Sigmoid colon (tissue), 7 donors: Measurements from ENCODE around the gene ARRB1. TPM values are rescaled to one million over a fixed set of nuclear protein-coding genes. Genes with fewer than 3 reads are reported as not detected.

Experiments
- DNase-seq: peaks from one replicate; pipeline ENCODE4 v3.0.0-alpha.2; 2019
- H3K27ac ChIP-seq, 4 donors: fragments of 200-600 bp; sonication (generic); one replicate each; pipeline ENCODE4 v1.5.1; 2016 to 2019; ENCODE audit warnings: mild to moderate bottlenecking in 1 of 4
- H3K27me3 ChIP-seq, 3 donors: fragments of 200-600 bp; sonication (generic); one replicate each; pipeline ENCODE4 v1.5.1; 2019; ENCODE audit warnings: mild to moderate bottlenecking in 1 of 3
- H3K36me3 ChIP-seq, 4 donors: fragments of 200-600 bp; sonication (generic); one replicate each; pipeline ENCODE4 v1.5.1; 2016 to 2019
- H3K4me1 ChIP-seq, 4 donors: fragments of 200-600 bp; sonication (generic); one replicate each; pipeline ENCODE4 v1.5.1; 2017 to 2019
- H3K4me3 ChIP-seq, 4 donors: fragments of 200-600 bp; sonication (generic); one replicate each; pipeline ENCODE4 v1.5.1; 2017 to 2019; ENCODE audit warnings: mild to moderate bottlenecking in 2 of 4, moderate library complexity in 1 of 4
- H3K9me3 ChIP-seq, 4 donors: fragments of 200-600 bp in 3 of 4; sonication (generic) in 3 of 4; one replicate each; pipeline versions ENCODE4 v1.5.1 to v1.6.1; 2013 to 2019
- CTCF ChIP-seq, 4 experiments: fragments of 450-650 bp in 3 of 4; fragments of 200-600 bp in 1 of 4; IDR thresholded peaks; one replicate each; pipeline ENCODE4 v1.5.1; 2016 to 2019; ENCODE audit warnings: antibody characterized with exemption in 4 of 4, mild to moderate bottlenecking in 3 of 4, moderate library complexity in 2 of 4
- EP300 ChIP-seq, 4 donors: sonication (generic); formaldehyde crosslinking; IDR thresholded peaks; one replicate each; pipeline ENCODE4 v1.6.1; 2017; ENCODE audit warnings: antibody characterized with exemption in 4 of 4
- POLR2A ChIP-seq, 2 donors: fragments of 450-650 bp; IDR thresholded peaks; one replicate each; pipeline ENCODE4 v1.6.1; 2016; ENCODE audit warnings: antibody characterized with exemption in 2 of 2, mild to moderate bottlenecking in 2 of 2, moderate library complexity in 2 of 2
- POLR2AphosphoS5 ChIP-seq, 4 donors: sonication (generic); formaldehyde crosslinking; IDR thresholded peaks; one replicate each; pipeline ENCODE4 v1.6.1; 2017; ENCODE audit warnings: antibody characterized with exemption in 4 of 4
- WGBS, 2 donors: extraction: QIAGEN DNeasy Blood & Tissue Kit; methylation state at CpG; one replicate each; pipeline ENCODE4 v1.1.7; 2013; 5-methylcytosine and 5-hydroxymethylcytosine counted together
- intact Hi-C: fragments of 100-400 bp; cut with DNase I; formaldehyde crosslinking; loops from one replicate; pipeline ENCODE4 v1.15.1; 2023
- polyA plus RNA-seq, 3 donors: library from polyadenylated mRNA; stranded (reverse); fragments of 200-250 nt; gene quantifications; one replicate each; pipeline ENCODE4 v1.2.3, GENCODE V29; 2013
- total RNA-seq, 4 donors: library from RNA; depleted of rRNA; stranded (reverse); fragments of >200 nt; gene quantifications; one replicate each; pipeline ENCODE4 v1.1.0, GENCODE V29; 2016
- donor health status: healthy with polysubstance abuse.
- donor health status: Bipolar disorder and iron deficiency.
- donor health status: healthy.

Gene ARRB1
- total and polyA plus RNA-seq, 7 donors = 24.0 to 96.7 (median 45.6) TPM

- Histone ChIP-seq H3K27ac (peak overlapping the region; percentile 57 to 86 (median 70)), H3K36me3 (no peaks in the 10 kb centered on the region), H3K4me1 (peaks cover 0 to 54% (median 48%) of the 10 kb centered on the region in 4 donors), H3K27me3 (no peaks in the 10 kb centered on the region), H3K4me3 (no peak overlapping the region), H3K9me3 (no peaks in the 10 kb centered on the region)
- DNase-seq = no peak
- WGBS, 2 donors = 67 to 87% methylated on average over 4 of the region's 4 CpGs
- intact Hi-C loops = no loop called here
- TF ChIP-seq EP300 (IDR thresholded peaks at IDR 0.05) = no peak
Observed at GRCh38 chr11:75324740-75325139, 26.7 kb downstream of the ARRB1 start.

GRCh38 chr11:75324189-75324588 lies 27.3 kb downstream of the ARRB1 start:
- intact Hi-C loops = no loop called here
- Histone ChIP-seq H3K4me1 (peaks cover 0 to 54% (median 48%) of the 10 kb centered on the region in 4 donors), H3K4me3 (no peak overlapping the region), H3K36me3 (no peaks in the 10 kb centered on the region), H3K9me3 (no peaks in the 10 kb centered on the region), H3K27me3 (no peaks in the 10 kb centered on the region), H3K27ac (peak overlapping the region in 1 of 4 donors; percentile 86)
- 82 to 88% methylated on average over 12 of the region's 12 CpGs for WGBS, 2 donors
- DNase-seq = no peak
- TF ChIP-seq CTCF (IDR thresholded peaks at IDR 0.05) (no peak), POLR2A (IDR thresholded peaks at IDR 0.05) (no peak), POLR2AphosphoS5 (IDR thresholded peaks at IDR 0.05) (no peak), EP300 (IDR thresholded peaks at IDR 0.05) (no peak)

GRCh38 chr11:75323609-75324008 lies 27.9 kb downstream of the ARRB1 start:
- Histone ChIP-seq H3K4me3 (no peak overlapping the region), H3K36me3 (no peaks in the 10 kb centered on the region), H3K4me1 (peaks cover 0 to 54% (median 48%) of the 10 kb centered on the region in 4 donors), H3K9me3 (no peaks in the 10 kb centered on the region), H3K27ac (no peak overlapping the region), H3K27me3 (no peaks in the 10 kb centered on the region)
- WGBS, 2 donors = 20 to 61% methylated on average over 7 of the region's 7 CpGs
- TF ChIP-seq EP300 (IDR thresholded peaks at IDR 0.05) (no peak), CTCF (IDR thresholded peaks at IDR 0.05) (no peak), POLR2A (IDR thresholded peaks at IDR 0.05) (no peak), POLR2AphosphoS5 (IDR thresholded peaks at IDR 0.05) (no peak)
- DNase-seq = no peak
- intact Hi-C loops = no loop called here

GRCh38 chr11:75320643-75321042 lies 30.8 kb downstream of the ARRB1 start:
- WGBS, 2 donors = 92 to 95% methylated on average over 5 of the region's 5 CpGs
- intact Hi-C loops = no loop called here
- H3K36me3 ChIP-seq = no peaks in the 10 kb centered on the region
- no peaks in the 10 kb centered on the region for H3K9me3 ChIP-seq
- peaks cover 0 to 41% (median 36%) of the 10 kb centered on the region in 4 donors for H3K4me1 ChIP-seq
- DNase-seq = no peak
- TF ChIP-seq POLR2A (IDR thresholded peaks at IDR 0.05) (no peak), CTCF (IDR thresholded peaks at IDR 0.05) (no peak), POLR2AphosphoS5 (IDR thresholded peaks at IDR 0.05) (no peak), EP300 (IDR thresholded peaks at IDR 0.05) (no peak)
- H3K27me3 ChIP-seq = no peaks in the 10 kb centered on the region
- H3K27ac ChIP-seq = peak overlapping the region in 2 of 4 donors; percentile 18 to 74
- no peak overlapping the region for H3K4me3 ChIP-seq

- Histone ChIP-seq H3K4me3 (no peak overlapping the region), H3K27ac (peak overlapping the region in 2 of 4 donors; percentile 18 to 74), H3K4me1 (peaks cover 0 to 36% (median 33%) of the 10 kb centered on the region in 4 donors), H3K27me3 (no peaks in the 10 kb centered on the region), H3K9me3 (no peaks in the 10 kb centered on the region), H3K36me3 (no peaks in the 10 kb centered on the region)
- 73 to 83% methylated on average over 6 of the region's 6 CpGs for WGBS, 2 donors
- intact Hi-C loops = no loop called here
- no peak for DNase-seq
- TF ChIP-seq POLR2AphosphoS5 (IDR thresholded peaks at IDR 0.05) = no peak
- no peak for TF ChIP-seq EP300 (IDR thresholded peaks at IDR 0.05)
- no peak for TF ChIP-seq POLR2A (IDR thresholded peaks at IDR 0.05)
- no peak for TF ChIP-seq CTCF (IDR thresholded peaks at IDR 0.05)
Observed at GRCh38 chr11:75320046-75320618, 31.3 kb downstream of the ARRB1 start.
